A673 (cell line): ENCODE measurements around the gene LRRC3.

Source experiments
- EZH2 ChIP-seq: fragments of 200-600 bp; sonication (generic); IDR thresholded peaks from 2 replicates; pipeline ENCODE4 v1.6.1; 2017; ENCODE audit warnings: borderline replicate concordance, low read depth, mild to moderate bottlenecking, mixed read lengths, antibody characterized with exemption, low read length; ENCODE audit not compliant: poor library complexity, severe bottlenecking
- TF ChIP-seq, protein P1 (sequence below): fragments of 300-800, 200-600 bp; sonication (generic); conservative IDR thresholded peaks from 2 replicates; pipeline ENCODE4 v1.5.1; 2017; ENCODE audit warnings: low read depth, mild to moderate bottlenecking, antibody characterized with exemption, low read length, moderate library complexity, mixed read lengths

GRCh38 chr21:44485254-44485793 is 30.0 kb downstream of the LRRC3 start:
- TF ChIP-seq, protein P1, sequence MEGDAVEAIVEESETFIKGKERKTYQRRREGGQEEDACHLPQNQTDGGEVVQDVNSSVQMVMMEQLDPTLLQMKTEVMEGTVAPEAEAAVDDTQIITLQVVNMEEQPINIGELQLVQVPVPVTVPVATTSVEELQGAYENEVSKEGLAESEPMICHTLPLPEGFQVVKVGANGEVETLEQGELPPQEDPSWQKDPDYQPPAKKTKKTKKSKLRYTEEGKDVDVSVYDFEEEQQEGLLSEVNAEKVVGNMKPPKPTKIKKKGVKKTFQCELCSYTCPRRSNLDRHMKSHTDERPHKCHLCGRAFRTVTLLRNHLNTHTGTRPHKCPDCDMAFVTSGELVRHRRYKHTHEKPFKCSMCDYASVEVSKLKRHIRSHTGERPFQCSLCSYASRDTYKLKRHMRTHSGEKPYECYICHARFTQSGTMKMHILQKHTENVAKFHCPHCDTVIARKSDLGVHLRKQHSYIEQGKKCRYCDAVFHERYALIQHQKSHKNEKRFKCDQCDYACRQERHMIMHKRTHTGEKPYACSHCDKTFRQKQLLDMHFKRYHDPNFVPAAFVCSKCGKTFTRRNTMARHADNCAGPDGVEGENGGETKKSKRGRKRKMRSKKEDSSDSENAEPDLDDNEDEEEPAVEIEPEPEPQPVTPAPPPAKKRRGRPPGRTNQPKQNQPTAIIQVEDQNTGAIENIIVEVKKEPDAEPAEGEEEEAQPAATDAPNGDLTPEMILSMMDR = no peak
- no peak for TF ChIP-seq EZH2
